ENCODE data around the gene MOGAT1. TPM values are rescaled to one million over a fixed set of nuclear protein-coding genes. Genes with fewer than 3 reads are reported as not detected.
"Not testable (repeated sequence)": the region's sequence is repeated elsewhere in the genome, so short reads cannot be mapped to it uniquely, and the experiment has no call there.

The MOGAT1 gene
- total RNA-seq, 2 donors from 2014 or later = 0.24 TPM; not detected in 1

- H3K9me3 ChIP-seq = no peaks in the 10 kb centered on the region
- intact Hi-C loops (cut with DNase I) = no loop called here
- no peak for DNase-seq
- H3K36me3 ChIP-seq = no peaks in the 10 kb centered on the region
- H3K4me3 ChIP-seq = no peak overlapping the region
- no peaks in the 10 kb centered on the region for H3K27me3 ChIP-seq
- H3K4me1 ChIP-seq = no peaks in the 10 kb centered on the region
- no peak overlapping the region for H3K9ac ChIP-seq (ENCODE audit: low read depth in 2 of 2, low read length in 2 of 2)
- TF ChIP-seq CTCF (IDR thresholded peaks at IDR 0.05) = no peak
- H3K27ac ChIP-seq = no peak overlapping the region
Measured at GRCh38 chr2:222752746-222753145, 81.3 kb downstream of the MOGAT1 start.

- Histone ChIP-seq H3K36me3 (no peaks in the 10 kb centered on the region), H3K27me3 (no peaks in the 10 kb centered on the region), H3K27ac (no peak overlapping the region), H3K9ac (ENCODE audit: low read depth in 2 of 2, low read length in 2 of 2) (no peak overlapping the region), H3K4me3 (no peak overlapping the region), H3K4me1 (no peaks in the 10 kb centered on the region), H3K9me3 (no peaks in the 10 kb centered on the region)
- DNase-seq = no peak
- no peak for TF ChIP-seq CTCF (IDR thresholded peaks at IDR 0.05)
- intact Hi-C loops (cut with DNase I) = no loop called here
Measured at GRCh38 chr2:222753251-222753824, 81.9 kb downstream of the MOGAT1 start.

GRCh38 chr2:222754324-222754930 is 83.0 kb downstream of the MOGAT1 start:
- no peak for DNase-seq
- Histone ChIP-seq H3K4me3 (no peak overlapping the region), H3K27ac (no peak overlapping the region), H3K36me3 (no peaks in the 10 kb centered on the region), H3K9ac (ENCODE audit: low read depth in 2 of 2, low read length in 2 of 2) (no peak overlapping the region), H3K27me3 (no peaks in the 10 kb centered on the region), H3K9me3 (no peaks in the 10 kb centered on the region), H3K4me1 (no peaks in the 10 kb centered on the region)
- TF ChIP-seq CTCF (IDR thresholded peaks at IDR 0.05) = no peak
- intact Hi-C loops (cut with DNase I) = no loop called here

- H3K4me1 ChIP-seq = not testable (repeated sequence)
Measured at GRCh38 chr2:222755593-222755992, 84.1 kb downstream of the MOGAT1 start.

GRCh38 chr2:222756362-222756831 is 84.9 kb downstream of the MOGAT1 start:
- intact Hi-C loops (cut with DNase I) = no loop called here
- Histone ChIP-seq H3K27me3 (no peaks in the 10 kb centered on the region), H3K4me1 (no peaks in the 10 kb centered on the region), H3K27ac (no peak overlapping the region), H3K36me3 (no peaks in the 10 kb centered on the region), H3K4me3 (no peak overlapping the region), H3K9ac (ENCODE audit: low read depth in 2 of 2, low read length in 2 of 2) (no peak overlapping the region), H3K9me3 (no peaks in the 10 kb centered on the region)
- no peak for DNase-seq
- TF ChIP-seq CTCF (IDR thresholded peaks at IDR 0.05) = no peak

More at GRCh38 chr2:222755593-222755992, 84.1 kb downstream of the MOGAT1 start:
- H3K27me3 ChIP-seq; H3K9ac ChIP-seq (ENCODE audit: low read depth in 2 of 2, low read length in 2 of 2); H3K4me3 ChIP-seq; DNase-seq; H3K27ac ChIP-seq; H3K36me3 ChIP-seq; H3K9me3 ChIP-seq; intact Hi-C loops (cut with DNase I): not testable (repeated sequence)

GRCh38 chr2:222756951-222757650 is 85.6 kb downstream of the MOGAT1 start:
- H3K9ac ChIP-seq (ENCODE audit: low read depth in 2 of 2, low read length in 2 of 2) = no peak overlapping the region
- H3K9me3 ChIP-seq = no peaks in the 10 kb centered on the region
- no peak for DNase-seq
- H3K27ac ChIP-seq = no peak overlapping the region
- no peaks in the 10 kb centered on the region for H3K27me3 ChIP-seq
- no peak overlapping the region for H3K4me3 ChIP-seq
- intact Hi-C loops (cut with DNase I) = no loop called here
- no peaks in the 10 kb centered on the region for H3K4me1 ChIP-seq
- TF ChIP-seq CTCF (IDR thresholded peaks at IDR 0.05) = no peak
- no peaks in the 10 kb centered on the region for H3K36me3 ChIP-seq

Data from colonic mucosa (tissue), 4 donors.